AG09319 (cell line): Measurements from ENCODE around the gene KASH5.

ENCODE experiments used
- DNase-seq: peaks from one replicate; pipeline ENCODE4 v3.0.0-alpha.2; 2010; ENCODE audit warnings: low read depth; ENCODE audit errors: extremely low read depth
- TF ChIP-seq, protein P1 (sequence below): IDR thresholded peaks from 2 replicates; pipeline ENCODE4 v1.5.1; 2011; ENCODE audit warnings: low read depth, mild to moderate bottlenecking, inconsistent platforms, low read length, moderate library complexity

KASH5 gene

DNA sequence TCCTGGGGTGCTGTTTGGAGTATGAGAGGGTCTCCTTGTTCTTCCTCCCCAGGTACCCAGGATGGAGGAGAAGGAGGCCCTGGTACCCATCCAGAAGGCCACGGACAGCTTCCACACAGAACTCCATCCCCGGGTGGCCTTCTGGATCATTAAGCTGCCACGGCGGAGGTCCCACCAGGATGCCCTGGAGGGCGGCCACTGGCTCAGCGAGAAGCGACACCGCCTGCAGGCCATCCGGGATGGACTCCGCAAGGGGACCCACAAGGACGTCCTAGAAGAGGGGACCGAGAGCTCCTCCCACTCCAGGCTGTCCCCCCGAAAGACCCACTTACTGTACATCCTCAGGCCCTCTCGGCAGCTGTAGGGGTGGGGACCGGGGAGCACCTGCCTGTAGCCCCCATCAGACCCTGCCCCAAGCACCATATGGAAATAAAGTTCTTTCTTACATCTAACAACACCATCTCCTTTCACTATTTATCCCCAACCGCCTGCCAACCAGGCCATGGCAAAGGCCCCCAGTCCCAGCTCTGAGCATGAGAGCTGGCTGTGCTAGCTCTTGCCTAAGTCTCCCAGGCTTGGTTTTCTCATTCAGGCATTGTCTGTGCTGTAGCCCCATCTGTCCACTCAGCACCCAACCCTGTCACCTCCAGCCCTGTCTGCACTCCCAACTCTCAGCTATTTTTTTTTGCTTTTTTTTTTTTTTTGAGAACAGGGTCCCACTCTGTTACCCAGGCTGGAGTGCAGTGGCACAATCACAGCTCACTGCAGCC, 13.2 kb upstream of the KASH5 start:
- TF ChIP-seq, protein P1, sequence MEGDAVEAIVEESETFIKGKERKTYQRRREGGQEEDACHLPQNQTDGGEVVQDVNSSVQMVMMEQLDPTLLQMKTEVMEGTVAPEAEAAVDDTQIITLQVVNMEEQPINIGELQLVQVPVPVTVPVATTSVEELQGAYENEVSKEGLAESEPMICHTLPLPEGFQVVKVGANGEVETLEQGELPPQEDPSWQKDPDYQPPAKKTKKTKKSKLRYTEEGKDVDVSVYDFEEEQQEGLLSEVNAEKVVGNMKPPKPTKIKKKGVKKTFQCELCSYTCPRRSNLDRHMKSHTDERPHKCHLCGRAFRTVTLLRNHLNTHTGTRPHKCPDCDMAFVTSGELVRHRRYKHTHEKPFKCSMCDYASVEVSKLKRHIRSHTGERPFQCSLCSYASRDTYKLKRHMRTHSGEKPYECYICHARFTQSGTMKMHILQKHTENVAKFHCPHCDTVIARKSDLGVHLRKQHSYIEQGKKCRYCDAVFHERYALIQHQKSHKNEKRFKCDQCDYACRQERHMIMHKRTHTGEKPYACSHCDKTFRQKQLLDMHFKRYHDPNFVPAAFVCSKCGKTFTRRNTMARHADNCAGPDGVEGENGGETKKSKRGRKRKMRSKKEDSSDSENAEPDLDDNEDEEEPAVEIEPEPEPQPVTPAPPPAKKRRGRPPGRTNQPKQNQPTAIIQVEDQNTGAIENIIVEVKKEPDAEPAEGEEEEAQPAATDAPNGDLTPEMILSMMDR, result no peak
- no peak for DNase-seq

- no peak for DNase-seq
- TF ChIP-seq, protein P1, result no peak
Observed at GRCh38 chr19:49378512-49378911, 9.5 kb upstream of the KASH5 start.

DNA sequence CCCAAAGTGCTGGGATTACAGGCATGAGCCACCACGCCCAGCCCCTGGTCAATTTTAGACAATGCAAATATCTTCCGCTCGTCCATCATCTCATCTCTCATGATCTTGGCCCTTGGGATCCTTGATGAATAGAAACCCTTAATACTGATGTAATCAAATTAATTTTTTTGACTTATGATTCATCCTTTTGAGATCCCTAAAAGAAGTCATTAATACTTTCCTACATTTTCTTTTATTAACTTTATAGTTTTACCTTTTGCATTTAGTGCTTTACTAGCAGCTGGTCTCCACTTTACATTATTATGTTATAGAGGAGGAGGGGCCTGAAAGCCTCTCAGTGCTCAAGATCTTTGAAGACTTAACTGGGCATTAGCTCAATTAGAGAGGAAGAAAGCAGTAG, 7.7 kb upstream of the KASH5 start:
- TF ChIP-seq, protein P1, result no peak
- DNase-seq, result no peak

DNA sequence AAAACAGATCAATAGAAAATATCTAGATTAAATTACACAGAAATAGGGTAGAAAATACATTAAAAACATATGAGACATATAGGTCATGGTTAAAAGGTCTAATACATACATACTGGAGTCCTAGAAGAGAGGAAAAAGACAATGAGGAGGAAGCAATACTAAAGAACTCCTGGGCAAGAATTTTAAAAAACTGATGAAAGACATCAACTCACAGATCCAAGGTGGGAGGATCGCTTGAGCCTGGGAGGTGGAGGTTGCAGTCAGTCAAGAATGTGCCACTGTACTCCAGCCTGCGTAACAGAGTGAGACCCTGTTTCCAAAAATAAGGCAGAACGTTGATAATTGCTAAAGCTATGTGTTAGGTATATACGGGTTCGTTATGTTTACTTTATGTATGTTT, 5.4 kb upstream of the KASH5 start:
- DNase-seq, result no peak
- TF ChIP-seq, protein P1, result no peak

GRCh38 chr19:49383599-49383998, 4.5 kb upstream of the KASH5 start:
- TF ChIP-seq, protein P1, result no peak
- DNase-seq, result no peak

DNA sequence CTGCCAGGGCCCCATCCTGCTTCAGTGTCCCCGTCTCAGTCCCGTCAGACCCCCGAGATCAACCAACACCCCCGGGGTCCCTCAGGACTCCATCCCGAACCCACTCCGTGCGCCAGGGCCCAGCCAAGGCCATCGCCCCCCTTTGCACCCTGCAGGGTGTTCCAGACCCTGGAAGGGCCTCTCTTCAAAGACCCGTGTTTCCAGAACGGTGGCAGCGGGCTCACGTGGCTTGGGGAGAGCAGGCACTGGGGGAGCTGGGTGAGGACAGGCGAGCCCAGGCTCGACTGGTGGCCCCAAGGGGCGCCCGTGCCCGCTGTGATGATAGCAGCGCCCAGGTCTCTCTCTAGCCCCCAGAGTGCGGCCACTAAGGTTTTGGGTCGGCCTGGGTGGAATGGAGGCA, 1.4 kb downstream of the KASH5 start:
- TF ChIP-seq, protein P1, result no peak
- no peak for DNase-seq

DNA sequence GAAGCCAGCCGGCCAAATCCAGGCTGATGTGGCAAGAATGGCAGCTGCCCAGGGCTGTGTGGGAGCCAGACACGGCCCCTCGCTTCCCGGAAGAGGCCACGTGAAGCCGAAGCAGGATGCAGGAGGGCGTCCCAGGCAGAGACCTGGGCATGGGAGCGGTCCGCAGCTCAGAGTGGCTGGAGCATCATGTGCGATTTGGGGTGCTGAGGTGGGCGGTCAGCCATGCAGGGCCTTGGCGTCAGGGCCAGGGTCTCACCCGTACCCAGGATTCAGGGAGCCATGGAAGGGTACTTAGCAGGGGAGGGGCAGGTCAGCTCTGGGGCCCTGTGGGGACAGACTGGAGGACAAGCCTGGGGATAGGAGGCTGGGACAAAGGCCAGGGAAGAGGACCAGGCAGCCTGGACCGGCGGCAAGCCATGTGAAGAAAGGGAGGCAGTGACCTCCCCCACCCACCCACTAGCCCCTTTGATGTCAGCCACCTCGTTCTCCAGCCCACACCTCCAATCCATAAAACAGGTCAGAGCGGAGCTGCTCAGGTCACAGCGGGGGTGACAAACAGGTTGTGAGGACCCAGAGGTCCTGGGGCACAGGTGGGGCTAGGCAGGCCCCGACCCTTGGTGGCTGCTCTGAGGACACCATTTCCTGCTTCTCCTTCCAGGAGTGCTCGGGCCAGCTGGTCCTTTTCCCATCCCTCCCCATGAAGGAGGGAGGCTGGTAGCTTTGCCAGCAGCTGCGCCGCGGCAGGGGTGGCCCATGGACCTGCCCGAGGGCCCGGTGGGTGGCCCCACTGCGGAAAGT, 2.3 kb downstream of the KASH5 start:
- no peak for DNase-seq
- TF ChIP-seq, protein P1, result no peak
